ENCODE data around the gene MAML2.

The MAML2 gene

DNA sequence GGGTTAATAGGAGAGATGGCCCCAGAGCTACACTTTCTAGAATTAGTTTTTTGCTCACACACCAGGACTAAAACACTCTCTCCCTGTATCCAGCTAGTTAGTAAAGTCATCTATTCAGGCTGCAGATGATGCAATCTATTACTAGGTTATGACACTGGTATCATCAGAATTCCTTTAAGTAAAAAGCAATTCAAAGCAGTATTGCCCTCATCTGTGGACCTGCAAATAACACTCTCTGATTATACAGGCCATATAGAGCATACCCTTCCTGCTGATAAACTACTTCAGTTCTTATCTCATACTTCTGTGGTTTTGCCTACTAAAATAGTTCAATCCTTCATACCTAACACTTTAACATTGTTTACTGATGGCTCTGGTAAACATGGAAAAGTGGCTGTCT is 405.6 kb downstream of the MAML2 start:
- DNase-seq: no peak

DNA sequence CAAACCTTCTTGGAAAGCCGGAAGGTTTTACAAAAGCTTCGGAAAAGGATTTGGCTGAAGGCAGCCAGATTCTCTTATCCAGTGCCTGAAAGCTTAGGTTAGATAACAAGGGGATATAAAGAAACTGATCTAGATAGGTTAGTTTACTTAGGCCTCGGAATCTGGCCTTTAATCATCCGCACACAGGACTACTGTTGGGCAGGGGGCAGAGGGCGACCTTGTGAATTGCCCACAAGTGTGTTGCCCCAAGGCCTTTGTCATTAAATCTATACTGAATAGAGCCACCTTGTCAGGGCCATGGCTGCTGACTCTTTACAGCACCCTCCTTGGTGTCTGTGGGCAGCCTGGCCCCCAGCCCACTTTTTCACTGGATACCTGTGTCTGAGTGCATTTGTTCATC is 409.4 kb downstream of the MAML2 start:
- DNase-seq: no peak

DNA sequence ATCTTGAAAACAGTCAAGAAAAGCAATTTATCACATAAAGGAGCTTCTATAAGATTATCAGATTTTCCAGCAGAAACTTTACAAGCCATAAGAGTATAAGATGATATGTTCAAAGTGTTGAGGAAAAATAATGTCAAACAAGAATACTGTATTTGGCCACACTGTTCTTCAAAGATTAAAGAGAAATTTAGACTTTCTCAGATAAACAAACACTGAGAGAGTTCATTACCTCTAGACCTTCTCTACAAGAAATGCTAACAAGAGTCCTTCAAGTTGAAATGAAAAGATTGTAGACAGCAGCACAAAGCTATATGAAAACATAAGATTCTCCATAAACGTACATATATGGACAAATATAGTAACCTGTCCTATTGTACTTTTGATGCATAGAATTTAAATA is 411.1 kb downstream of the MAML2 start:
- DNase-seq: no peak

DNA sequence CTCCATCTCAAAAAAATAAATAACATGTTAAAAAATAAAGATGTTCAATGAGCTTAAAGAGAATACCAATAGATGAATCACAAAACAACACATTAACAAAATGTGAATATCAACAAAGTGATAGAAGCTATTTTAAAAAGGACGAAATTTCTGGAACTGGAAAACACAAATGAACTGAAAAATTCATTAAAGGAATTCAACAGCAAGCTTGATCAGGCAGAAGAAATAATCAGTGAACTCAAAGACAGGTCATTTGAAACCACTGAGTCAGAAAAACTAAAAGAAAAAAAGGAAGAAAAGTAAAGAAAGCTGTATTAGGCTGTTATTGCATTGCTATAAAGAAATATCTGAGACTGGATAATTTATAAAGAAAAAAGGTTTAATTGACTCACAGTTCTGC is 412.0 kb downstream of the MAML2 start:
- DNase-seq: no peak

DNA sequence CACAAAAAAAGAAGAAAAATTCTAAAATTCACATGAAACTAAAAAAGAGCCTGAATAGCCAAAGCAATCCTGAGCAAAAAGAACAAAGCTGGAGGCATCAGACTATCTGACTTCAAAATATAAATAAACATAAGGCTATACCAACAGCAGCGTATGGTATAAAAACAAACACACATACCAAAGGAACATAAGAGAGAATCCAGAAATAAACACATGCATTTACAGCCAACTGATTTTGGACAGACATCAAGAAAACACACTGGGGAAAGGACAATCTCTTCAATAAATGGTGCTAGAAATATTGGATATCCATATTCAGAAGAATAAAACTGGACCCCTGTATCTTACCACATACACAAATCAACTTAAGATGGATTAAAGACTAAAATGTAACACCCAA is 416.3 kb downstream of the MAML2 start:
- no peak for DNase-seq
